Panc1 (cell line): Measurements from ENCODE around the gene RBL2. TPM values are rescaled to one million over a fixed set of nuclear protein-coding genes. Genes with fewer than 3 reads are reported as not detected.
"Not testable (repeated sequence)": the region's sequence is repeated elsewhere in the genome, so short reads cannot be mapped to it uniquely, and the experiment has no call there.

Experiments used
- ATAC-seq: fragments of 200-7000 bp; cut with Tn5 transposase; 2 replicates; pipeline ENCODE4 v1.9.1; 2020; ENCODE audit warnings: mild to moderate bottlenecking, moderate library complexity
- BruUV-seq: library from RNA; stranded (reverse); fragments of 400-500 nt; replicated peaks from 2 replicates; lab custom pipeline; 2021; lab: Mats Ljungman, UMichigan
- CTCF ChIA-PET: fragments of 300-600 bp; sonication (Branson Sonifier 250); formaldehyde crosslinking; loops from one replicate; lab custom pipeline; 2022; ENCODE audit warnings: antibody characterized with exemption; lab: Charles Lee
- POLR2A ChIA-PET: fragments of 300-600 bp; sonication (Branson Sonifier 250); formaldehyde crosslinking; loops from one replicate; lab custom pipeline; 2022; ENCODE audit warnings: antibody characterized with exemption; lab: Charles Lee
- DNase-seq: peaks from one replicate; pipeline ENCODE4 v3.0.0-alpha.2; 2010; ENCODE audit warnings: low read depth, low spot score
- H3K27ac ChIP-seq: 2 replicates; pipeline ENCODE4 v1.5.1; 2011; ENCODE audit warnings: mild to moderate bottlenecking, low read length, inconsistent platforms
- H3K27me3 ChIP-seq: fragments of 200-500 bp; sonication (Bioruptor generic); 2 replicates; pipeline ENCODE4 v1.6.0; 2014; ENCODE audit warnings: low read length, inconsistent platforms; ENCODE audit not compliant: control insufficient read depth, insufficient read depth
- H3K36me3 ChIP-seq: fragments of 200-500 bp; sonication (Bioruptor generic); 2 replicates; pipeline ENCODE4 v1.5.1; 2014; ENCODE audit warnings: inconsistent platforms, mild to moderate bottlenecking, low read length, moderate library complexity; ENCODE audit not compliant: control insufficient read depth, insufficient read depth
- H3K4me1 ChIP-seq: 2 replicates; pipeline ENCODE4 v1.5.1; 2011; ENCODE audit warnings: inconsistent platforms, mild to moderate bottlenecking, low read length, moderate library complexity; ENCODE audit not compliant: control insufficient read depth, insufficient read depth
- H3K4me3 ChIP-seq, 2 experiments: 2 replicates each; pipeline ENCODE4 v1.5.1; 2011 to 2012; ENCODE audit warnings: low read depth in 2 of 2, low read length in 2 of 2, mild to moderate bottlenecking in 2 of 2, inconsistent platforms in 1 of 2, moderate library complexity in 1 of 2
- H3K9me3 ChIP-seq: fragments of 200-500 bp; sonication (Bioruptor generic); 2 replicates; pipeline ENCODE4 v1.5.1; 2014; ENCODE audit warnings: low read depth, mild to moderate bottlenecking, inconsistent platforms, low read length, moderate library complexity; ENCODE audit not compliant: control insufficient read depth, insufficient read depth
- POLR2AphosphoS5 ChIP-seq: IDR thresholded peaks from 2 replicates; pipeline ENCODE4 v1.6.1; 2012; ENCODE audit warnings: mild to moderate bottlenecking, low read depth, low read length, moderate library complexity
- REST ChIP-seq, 2 experiments: IDR thresholded peaks; 2 replicates each; pipeline ENCODE4 v1.6.1; 2011 to 2012; ENCODE audit warnings: low read depth in 2 of 2, control low read depth in 1 of 2, low read length in 1 of 2, mild to moderate bottlenecking in 1 of 2, moderate library complexity in 1 of 2; ENCODE audit not compliant: insufficient read depth in 1 of 2
- SIN3A ChIP-seq: IDR thresholded peaks from 2 replicates; pipeline ENCODE4 v1.6.1; 2012; ENCODE audit warnings: low read depth, mild to moderate bottlenecking, low read length, moderate library complexity, borderline replicate concordance; ENCODE audit not compliant: insufficient read depth
- TCF7L2 ChIP-seq: IDR thresholded peaks from 2 replicates; pipeline ENCODE4 v1.6.1; 2011; ENCODE audit warnings: mild to moderate bottlenecking, low read depth, low read length, inconsistent platforms
- in situ Hi-C: cut with HindIII; loops from 2 replicates; pipeline ENCODE4 v1.10.0; 2016; ENCODE audit warnings: low sequenced_read_pairs, low pct_unique_long_range_greater_than_20kb
- intact Hi-C: fragments of 100-400 bp; cut with micrococcal nuclease; formaldehyde crosslinking; loops from one replicate; pipeline ENCODE4 v1.10.0; 2022; ENCODE audit not compliant: unreplicated experiment
- total RNA-seq: library from RNA; stranded (reverse); gene quantifications from one replicate; pipeline ENCODE4 v1.2.1, GENCODE V29; 2021; ENCODE audit not compliant: unreplicated experiment
- TF ChIP-seq, protein P1 (sequence below): fragments of 450-650 bp; IDR thresholded peaks from 2 replicates; pipeline ENCODE4 v1.5.1; 2017; ENCODE audit warnings: mild to moderate bottlenecking

RBL2 gene
- total RNA-seq, 1 experiment from 2014 or later = 28.9 TPM

DNA sequence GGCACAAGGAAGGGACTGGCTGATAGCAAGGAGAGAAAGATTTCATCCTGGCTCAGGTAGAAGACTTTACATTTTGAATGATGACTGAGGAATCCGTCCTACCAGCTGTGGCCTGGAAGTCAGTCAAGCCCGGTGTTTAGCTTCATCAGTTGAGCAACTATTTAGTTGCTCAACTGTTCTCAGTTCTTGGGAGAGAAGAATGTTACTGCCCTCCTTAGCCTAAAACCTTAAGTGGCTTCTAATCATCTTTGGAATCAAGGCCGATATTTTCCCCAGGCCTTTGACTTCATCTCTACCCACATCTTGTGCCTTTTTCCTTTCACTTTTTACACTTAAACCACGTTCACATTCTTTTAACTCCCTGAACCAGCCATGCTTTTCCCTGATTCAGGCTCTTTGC is 17.3 kb upstream of the RBL2 start:
- Histone ChIP-seq H3K4me1 (no peaks in the 10 kb centered on the region), H3K9me3 (no peaks in the 10 kb centered on the region), H3K36me3 (no peaks in the 10 kb centered on the region), H3K4me3 (no peak overlapping the region), H3K27me3 (no peaks in the 10 kb centered on the region), H3K27ac (no peak overlapping the region)
- ATAC-seq (no peak), DNase-seq (no peak)
- TF ChIP-seq TCF7L2 (no peak), SIN3A (no peak), POLR2AphosphoS5 (no peak), REST (IDR thresholded peaks at IDR 0.05; ENCODE audit: insufficient read depth in 1 of 2, low read depth in 2 of 2, low read length in 1 of 2) (no peak)
- TF ChIP-seq, protein P1, sequence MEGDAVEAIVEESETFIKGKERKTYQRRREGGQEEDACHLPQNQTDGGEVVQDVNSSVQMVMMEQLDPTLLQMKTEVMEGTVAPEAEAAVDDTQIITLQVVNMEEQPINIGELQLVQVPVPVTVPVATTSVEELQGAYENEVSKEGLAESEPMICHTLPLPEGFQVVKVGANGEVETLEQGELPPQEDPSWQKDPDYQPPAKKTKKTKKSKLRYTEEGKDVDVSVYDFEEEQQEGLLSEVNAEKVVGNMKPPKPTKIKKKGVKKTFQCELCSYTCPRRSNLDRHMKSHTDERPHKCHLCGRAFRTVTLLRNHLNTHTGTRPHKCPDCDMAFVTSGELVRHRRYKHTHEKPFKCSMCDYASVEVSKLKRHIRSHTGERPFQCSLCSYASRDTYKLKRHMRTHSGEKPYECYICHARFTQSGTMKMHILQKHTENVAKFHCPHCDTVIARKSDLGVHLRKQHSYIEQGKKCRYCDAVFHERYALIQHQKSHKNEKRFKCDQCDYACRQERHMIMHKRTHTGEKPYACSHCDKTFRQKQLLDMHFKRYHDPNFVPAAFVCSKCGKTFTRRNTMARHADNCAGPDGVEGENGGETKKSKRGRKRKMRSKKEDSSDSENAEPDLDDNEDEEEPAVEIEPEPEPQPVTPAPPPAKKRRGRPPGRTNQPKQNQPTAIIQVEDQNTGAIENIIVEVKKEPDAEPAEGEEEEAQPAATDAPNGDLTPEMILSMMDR = no peak
- in situ Hi-C loops (no loop called here), intact Hi-C loops (no loop called here)
- ChIA-PET CTCF (no interaction called here), POLR2A (no interaction called here)
- no TSS peak for BruUV-seq

DNA sequence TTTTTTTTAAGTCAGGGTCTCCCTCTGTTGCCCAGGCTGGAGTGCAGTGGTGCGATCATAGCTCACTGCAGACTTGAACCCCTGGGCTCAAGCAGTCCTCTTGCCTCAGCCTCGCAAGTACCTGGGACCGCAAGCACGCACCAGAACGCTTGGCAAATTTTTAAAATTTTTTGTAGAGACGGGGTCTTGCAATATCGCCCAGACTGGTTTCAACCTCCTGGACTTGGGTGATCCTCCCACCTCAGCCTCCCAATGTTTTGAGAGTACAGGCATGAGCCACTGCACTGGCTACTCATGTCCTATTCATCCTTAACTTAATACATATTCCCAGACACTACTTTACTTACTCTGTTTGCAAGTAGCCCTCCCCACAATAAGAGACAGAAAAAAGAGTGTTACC is 16.3 kb upstream of the RBL2 start:
- H3K36me3 ChIP-seq = no peaks in the 10 kb centered on the region
- intact Hi-C loops (no loop called here), in situ Hi-C loops (no loop called here)
- no peaks in the 10 kb centered on the region for H3K4me1 ChIP-seq
- TF ChIP-seq, protein P1 = no peak
- no peak for TF ChIP-seq POLR2AphosphoS5
- no peak for TF ChIP-seq SIN3A
- TF ChIP-seq REST (IDR thresholded peaks at IDR 0.05; ENCODE audit: insufficient read depth in 1 of 2, low read depth in 2 of 2, low read length in 1 of 2) = no peak
- TF ChIP-seq TCF7L2 = no peak
- ChIA-PET POLR2A (no interaction called here), CTCF (no interaction called here)
- DNase-seq = no peak
- no peak overlapping the region for H3K27ac ChIP-seq
- no TSS peak for BruUV-seq
- no peaks in the 10 kb centered on the region for H3K9me3 ChIP-seq
- no peak for ATAC-seq
- no peak overlapping the region for H3K4me3 ChIP-seq
- no peaks in the 10 kb centered on the region for H3K27me3 ChIP-seq

DNA sequence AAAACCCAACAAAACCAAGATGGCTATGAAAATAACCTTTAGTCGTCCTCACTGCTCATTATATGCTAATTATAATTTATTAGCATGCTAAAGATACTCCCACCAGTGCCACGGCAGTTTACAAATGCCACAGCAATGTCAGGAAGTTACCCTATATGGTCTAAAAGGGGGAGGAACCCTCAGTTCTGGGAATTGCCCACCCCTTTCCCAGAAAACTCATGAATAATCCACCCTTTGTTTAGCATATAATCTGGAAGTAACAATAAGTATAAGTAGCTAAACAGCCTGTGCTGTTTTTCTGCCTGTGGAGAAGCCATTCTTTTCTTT is 14.9 kb upstream of the RBL2 start:
- in situ Hi-C loops, POLR2A ChIA-PET, CTCF ChIA-PET: not testable (repeated sequence)

More for the DNA sequence above, 14.9 kb upstream of the RBL2 start:
- H3K4me1 ChIP-seq, ATAC-seq, H3K27me3 ChIP-seq, DNase-seq, H3K27ac ChIP-seq, BruUV-seq, H3K9me3 ChIP-seq, H3K36me3 ChIP-seq, intact Hi-C loops, H3K4me3 ChIP-seq: not testable (repeated sequence)
